ENCODE measurements around the gene SLC28A1. TPM values are rescaled to one million over a fixed set of nuclear protein-coding genes. Genes with fewer than 3 reads are reported as not detected.

SLC28A1 gene, protein sequence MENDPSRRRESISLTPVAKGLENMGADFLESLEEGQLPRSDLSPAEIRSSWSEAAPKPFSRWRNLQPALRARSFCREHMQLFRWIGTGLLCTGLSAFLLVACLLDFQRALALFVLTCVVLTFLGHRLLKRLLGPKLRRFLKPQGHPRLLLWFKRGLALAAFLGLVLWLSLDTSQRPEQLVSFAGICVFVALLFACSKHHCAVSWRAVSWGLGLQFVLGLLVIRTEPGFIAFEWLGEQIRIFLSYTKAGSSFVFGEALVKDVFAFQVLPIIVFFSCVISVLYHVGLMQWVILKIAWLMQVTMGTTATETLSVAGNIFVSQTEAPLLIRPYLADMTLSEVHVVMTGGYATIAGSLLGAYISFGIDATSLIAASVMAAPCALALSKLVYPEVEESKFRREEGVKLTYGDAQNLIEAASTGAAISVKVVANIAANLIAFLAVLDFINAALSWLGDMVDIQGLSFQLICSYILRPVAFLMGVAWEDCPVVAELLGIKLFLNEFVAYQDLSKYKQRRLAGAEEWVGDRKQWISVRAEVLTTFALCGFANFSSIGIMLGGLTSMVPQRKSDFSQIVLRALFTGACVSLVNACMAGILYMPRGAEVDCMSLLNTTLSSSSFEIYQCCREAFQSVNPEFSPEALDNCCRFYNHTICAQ
- not detected in 2 replicates for total RNA-seq (2014; rRNA removed; shearing (Covaris generic))

DNA sequence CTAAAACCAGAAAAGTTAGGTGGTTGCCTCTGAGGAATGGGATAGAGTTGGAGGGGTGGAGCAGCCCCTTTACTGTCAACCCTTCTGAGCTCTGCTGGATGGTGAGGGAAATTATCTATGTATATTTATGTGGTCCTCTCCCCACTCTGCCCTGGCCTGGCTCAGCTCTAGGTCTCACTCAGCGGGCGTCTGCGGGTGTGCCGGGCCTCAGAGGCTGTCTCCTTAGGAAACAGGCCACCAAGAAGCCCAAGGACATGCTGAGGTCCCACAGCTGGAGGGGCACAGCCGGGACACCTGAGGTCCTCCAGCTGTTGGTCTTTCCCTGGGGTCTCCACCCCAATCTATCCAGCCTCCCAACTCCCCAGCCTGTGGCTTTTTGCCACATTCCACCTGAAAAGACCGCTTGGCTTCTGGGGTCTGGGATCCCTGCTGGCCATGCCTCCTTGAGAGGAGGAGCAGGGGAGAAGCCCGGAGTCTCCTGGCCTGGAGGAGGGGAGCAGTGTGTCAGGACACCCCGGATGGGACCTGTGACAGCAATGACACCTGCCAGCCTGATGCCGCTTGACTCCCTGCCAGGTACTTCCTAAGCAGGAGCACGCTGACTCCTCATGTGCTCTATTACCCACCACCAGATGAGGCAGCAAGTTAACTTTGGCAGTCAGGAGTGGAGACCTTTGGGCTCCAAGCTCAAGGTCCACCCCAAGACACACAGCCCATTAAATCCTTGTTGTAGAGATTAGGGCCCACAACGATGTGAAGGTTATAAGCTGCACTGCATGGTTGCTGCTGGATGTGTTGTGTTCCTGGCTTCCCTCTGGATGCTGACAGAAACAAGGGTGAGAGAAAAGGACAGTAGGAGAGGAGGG, at the start of gene SLC28A1:
Gene SLC28A1 (plus strand): TSS at position 747 of the 866 bp plus-strand sequence. CDS start 3,099 bp downstream, outside the sequence.
- no peak for DNase-seq (ENCODE audit: low spot score)

DNA sequence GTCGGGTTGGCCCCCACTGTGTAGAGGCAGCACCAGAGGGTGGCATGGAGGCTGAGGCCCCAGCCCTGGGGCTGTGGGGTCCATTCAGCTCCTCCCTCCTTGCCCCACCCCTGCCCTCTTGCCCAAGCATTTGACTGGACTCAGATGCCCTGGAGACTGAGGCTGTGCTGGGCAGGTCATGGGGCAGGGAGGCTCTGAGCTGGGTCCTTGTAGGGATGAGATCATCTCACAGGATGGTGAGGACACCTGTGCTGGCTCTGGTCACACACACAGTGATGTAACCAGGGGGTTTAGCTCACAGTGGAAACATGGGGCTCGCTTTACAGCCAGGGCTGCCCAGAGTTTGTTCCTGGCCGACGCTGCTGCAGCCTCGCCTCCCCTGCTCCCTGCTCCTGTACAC, 49.5 kb upstream of the SLC28A1 start:
- DNase-seq (ENCODE audit: low spot score) = no peak

DNA sequence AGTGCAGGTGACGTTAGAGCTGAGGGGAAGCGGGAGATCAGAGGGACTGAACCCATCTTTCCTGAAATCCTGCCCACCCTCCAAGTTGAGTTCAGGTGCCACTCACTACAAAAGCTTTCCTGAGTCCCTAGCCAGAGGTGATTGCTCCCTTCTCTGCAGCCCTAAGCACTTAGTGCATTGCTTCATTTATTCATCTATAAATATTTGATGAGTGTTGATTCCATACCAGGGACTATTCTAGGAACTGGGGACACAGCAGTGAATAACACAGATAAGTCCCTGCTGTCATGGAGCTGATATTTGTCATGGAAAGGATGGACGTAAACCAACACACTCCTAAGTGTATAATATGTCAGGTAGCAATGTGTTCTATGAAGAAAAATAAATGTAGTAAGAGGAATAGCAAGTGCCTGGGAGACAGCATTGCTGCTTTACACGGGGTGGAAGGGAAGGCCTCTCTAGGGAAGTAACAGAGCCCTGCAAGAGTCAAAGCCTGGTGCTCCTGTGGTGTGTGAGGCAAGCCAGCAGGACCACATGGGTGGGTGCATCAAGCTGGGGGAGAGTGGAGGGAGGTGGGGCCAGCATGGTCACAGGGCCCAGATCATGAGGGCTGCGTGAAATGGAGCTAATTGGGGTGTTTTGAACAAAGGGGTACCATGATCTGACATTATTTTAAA, 48.7 kb upstream of the SLC28A1 start:
- DNase-seq (ENCODE audit: low spot score) = no peak

DNA sequence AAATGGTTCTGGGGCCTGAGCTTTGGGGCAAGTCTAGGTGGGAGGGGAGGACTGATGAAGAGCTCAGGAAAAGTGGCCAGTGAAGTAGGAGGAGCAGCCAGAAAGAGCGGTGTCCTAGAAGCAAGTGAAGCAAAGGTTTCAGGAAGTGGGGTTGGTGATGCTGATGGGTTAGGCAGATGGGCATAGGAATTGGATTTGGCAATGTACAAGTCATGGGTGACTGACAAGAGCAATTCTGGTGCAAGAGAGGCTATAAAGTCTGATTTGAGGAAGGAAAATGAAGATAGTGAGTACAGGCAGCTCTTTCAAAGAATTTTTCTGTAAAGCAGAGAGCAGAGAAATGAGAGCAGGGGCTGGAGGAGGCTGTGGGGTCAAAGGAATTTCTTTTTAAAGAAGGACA, 47.6 kb upstream of the SLC28A1 start:
- no peak for DNase-seq (ENCODE audit: low spot score)

DNA sequence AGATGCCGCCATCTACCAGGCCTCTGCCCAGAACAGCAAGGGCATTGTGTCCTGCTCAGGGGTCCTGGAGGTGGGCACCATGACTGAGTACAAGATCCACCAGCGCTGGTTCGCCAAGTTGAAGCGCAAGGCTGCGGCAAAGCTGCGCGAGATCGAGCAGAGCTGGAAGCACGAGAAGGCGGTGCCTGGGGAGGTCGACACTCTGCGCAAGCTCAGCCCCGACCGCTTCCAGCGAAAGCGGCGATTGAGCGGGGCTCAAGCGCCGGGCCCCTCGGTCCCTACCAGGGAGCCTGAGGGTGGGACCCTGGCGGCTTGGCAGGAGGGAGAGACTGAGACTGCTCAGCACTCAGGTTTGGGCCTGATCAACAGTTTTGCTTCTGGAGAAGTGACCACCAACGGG, 44.7 kb upstream of the SLC28A1 start:
- no peak for DNase-seq (ENCODE audit: low spot score)

DNA sequence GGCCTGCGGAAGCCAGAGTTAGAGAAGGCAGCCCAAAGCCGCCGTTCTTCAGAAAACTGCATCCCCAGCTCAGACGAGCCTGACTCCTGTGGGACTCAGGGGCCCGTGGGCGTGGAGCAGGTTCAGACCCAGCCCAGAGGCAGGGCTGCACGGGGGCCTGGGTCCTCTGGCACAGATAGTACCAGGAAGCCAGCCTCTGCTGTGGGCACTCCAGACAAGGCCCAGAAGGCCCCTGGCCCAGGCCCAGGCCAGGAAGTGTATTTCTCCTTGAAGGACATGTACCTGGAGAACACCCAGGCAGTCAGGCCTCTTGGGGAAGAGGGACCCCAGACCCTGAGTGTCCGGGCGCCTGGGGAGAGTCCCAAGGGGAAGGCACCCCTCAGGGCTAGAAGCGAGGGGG, 44.2 kb upstream of the SLC28A1 start:
- no peak for DNase-seq (ENCODE audit: low spot score)

DNA sequence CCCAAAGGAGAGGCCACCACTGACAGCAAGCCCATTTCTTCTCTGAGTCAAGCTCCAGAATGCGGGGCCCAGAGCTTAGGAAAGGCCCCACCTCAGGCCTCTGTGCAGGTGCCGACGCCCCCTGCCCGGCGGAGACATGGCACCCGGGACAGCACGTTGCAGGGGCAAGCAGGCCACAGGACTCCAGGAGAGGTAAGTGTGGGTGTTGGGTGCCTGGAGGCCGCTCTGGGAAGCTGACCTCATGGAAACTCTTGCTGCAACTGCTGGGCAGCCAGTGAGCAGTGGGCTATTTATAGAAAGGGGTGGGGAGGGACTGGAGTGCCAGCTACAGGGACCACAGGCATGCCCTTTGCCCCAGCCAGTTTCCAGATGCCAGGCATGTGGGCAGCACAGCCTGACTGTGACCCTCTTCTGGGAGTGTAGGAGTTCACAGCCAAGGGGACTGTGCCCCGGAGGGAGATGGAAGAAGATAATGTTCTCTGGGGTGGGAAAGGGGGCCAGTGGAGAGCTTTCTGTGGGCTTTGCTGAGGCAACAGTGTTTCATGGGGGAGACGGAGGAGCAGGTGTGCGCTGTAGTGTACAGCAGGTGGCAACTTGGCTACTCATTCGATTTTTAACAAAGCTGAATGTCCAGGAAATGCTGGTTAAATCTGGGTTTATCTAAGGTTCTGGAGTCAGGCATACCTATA, 43.6 kb upstream of the SLC28A1 start:
- peak; percentile 80 for DNase-seq (ENCODE audit: low spot score)

DNA sequence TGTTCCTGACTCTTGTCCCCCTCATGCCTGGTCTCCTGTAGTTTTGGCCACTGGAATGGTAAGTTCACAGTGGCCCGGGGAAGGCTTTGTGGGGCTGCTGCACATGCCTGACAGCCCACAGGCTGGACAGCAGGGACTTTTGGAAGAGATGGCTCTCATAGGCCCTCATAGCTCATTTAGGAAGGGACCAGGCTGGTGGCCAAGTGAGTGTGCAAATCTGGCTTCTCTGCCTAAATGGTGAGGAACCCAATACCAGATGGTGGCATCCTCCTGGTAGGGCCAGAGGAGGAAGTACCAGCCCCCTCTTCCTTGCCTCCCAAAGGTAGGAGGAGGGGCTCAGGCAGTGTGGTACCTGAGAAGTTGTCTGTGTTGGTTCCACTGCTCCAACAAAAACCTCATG, 41.7 kb upstream of the SLC28A1 start:
- DNase-seq (ENCODE audit: low spot score) = no peak

DNA sequence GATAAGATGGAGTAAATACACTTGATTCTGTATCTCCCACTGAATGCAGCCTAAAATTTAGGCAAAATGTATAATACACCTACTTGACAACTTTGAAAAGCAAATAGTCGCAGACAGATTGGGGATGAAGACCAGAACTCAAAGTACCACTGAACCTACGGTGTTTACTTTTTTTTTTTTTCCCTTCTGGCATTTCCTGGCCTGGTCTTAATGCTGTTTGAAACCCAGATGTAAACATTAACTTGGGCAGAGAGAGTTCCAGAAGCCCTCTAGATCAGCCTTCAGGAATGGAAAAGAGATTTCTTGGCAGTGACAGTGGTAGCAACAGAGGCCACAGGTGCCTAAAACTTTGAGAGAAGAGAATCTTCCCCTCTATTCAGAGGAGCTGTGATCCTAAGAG, 39.5 kb upstream of the SLC28A1 start:
- no peak for DNase-seq (ENCODE audit: low spot score)

DNA sequence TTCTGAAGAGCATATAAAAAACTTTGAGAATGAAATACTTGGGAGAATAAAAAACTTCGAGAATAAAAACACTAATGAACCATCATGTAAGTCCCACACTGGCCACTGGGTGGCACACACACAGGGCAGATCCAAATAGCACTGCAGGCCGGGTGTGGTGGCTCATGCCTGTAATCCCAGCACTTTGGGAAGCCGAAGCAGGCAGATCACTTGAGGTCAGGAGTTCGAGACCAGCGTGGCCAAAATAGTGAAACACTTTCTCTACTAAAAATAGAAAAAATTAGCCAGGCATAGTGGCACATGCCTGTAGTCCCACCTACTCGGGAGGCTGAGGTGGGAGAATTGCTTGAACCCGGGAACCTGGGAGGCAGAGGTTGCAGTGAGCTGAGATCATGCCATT, 38.8 kb upstream of the SLC28A1 start:
- peak; percentile 41 for DNase-seq (ENCODE audit: low spot score)

DNA sequence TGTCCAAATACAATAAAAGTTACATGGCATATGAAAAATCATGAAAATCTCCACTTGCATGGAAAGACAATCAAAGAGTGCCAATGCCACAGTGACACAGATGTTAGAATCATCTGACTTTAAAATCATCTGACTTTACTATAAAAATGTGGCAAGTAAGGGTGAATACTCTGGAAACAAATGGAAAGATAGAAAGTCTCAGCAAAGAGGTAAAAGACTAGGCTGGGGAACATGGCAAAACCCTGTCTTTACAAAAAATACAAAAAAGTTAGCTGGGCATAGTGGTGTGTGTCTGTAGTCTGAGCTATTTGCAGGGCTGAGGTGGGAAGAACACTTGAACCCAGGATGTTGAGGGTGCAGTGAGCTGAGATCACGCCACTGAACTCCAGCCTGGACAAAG, 38.2 kb upstream of the SLC28A1 start:
- DNase-seq (ENCODE audit: low spot score) = no peak

DNA sequence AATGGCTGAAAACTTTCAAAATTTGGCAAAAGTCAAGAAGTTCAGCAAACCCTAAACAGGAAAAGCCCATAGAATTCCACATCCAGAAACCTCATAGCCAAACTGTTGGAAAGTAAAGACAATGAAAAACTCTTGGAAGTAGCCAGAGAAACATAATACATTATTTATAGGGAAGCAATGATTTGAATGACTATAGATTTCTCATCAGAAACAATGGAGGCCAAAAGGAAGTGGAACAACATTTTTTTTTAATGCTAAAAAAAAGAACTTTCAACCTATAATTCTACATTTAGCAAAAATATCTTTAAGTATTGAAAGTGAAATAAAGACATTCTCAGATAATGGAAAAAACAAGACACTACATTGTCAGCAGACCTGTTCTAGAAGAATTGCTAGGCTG, 37.1 kb upstream of the SLC28A1 start:
- DNase-seq (ENCODE audit: low spot score) = no peak

DNA sequence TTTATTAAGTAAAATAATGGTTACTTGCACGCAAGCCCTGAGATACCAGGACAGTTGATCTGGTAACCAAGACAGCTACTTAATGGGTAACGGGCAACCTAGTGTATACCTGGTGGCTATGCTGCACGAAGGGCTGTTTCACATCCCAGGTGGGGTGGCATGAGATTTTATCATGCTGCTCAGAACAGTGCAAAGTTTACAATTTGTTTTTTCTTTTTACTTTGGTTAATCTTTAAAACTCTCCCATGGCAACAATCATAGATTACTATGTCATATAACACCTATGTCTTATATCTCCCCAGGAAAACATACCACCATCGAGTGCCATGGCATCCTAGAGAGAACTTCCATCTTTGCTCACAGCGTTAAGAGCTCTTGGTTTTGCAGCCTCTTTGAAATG, 32.2 kb upstream of the SLC28A1 start:
- no peak for DNase-seq (ENCODE audit: low spot score)

DNA sequence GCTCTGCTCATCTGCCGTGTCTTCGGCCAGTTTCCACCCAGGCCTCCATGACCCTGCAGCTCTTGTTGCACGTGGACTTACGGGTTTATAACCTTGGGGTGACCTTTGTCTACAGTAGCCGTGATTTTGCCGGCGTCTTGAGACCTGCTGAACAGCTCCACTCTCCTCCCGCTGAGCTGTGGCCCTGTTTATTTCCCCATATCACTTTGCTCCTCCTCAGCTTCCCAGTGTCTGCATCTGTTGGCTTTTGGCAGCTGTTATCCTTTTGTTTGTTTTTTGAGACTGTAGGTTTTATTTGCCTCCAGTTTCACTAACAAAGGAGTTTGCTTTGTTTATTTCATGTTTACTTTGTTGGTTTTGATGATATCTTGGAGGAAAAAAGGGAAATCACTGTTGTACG, 29.3 kb upstream of the SLC28A1 start:
- DNase-seq (ENCODE audit: low spot score) = no peak

DNA sequence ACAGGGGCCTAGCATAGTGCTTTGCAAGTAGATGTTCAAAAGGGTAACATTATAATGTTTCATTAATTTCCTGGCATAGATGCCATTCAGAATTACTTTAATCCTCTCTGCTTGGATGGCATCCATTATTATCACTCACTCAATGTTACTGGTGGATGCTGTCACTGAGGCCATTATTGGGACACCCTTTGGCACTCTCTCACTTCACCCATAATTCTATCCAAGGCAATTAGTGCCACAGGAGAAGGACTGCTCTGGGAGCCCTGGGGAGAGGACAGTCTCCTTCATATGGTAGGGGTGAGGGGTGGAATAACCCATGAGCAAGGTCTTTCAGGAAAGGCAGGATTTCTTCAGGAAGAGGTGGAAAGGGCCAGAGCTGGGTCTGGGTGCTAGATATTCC, 28.7 kb upstream of the SLC28A1 start:
- no peak for DNase-seq (ENCODE audit: low spot score)

DNA sequence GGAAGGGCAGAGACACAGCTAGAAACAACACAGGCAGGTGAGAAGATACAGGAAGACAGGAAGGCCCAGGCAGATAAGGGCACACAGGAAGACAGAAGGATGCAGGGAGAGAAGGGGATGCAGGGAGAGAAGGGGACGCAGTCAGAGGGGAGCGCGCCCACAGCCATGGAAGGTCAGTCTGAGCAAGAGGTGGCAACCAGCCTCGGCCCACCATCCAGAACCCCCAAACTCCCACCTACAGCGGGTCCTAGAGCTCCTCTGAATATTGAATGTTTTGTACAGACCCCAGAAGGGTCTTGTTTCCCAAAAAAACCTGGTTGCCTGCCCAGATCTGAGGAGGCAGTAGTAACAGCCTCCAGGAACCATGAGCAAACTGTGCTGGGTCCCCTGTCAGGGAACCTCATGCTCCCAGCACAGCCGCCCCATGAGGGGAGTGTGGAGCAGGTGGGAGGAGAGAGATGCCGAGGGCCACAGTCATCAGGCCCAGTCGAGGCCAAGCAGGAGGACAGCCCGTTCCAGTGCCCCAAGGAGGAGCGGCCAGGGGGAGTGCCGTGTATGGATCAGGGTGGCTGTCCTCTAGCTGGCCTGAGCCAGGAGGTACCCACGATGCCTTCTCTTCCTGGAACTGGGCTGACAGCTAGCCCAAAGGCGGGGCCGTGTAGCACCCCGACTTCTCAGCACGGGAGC, 27.6 kb upstream of the SLC28A1 start:
- no peak for DNase-seq (ENCODE audit: low spot score)

DNA sequence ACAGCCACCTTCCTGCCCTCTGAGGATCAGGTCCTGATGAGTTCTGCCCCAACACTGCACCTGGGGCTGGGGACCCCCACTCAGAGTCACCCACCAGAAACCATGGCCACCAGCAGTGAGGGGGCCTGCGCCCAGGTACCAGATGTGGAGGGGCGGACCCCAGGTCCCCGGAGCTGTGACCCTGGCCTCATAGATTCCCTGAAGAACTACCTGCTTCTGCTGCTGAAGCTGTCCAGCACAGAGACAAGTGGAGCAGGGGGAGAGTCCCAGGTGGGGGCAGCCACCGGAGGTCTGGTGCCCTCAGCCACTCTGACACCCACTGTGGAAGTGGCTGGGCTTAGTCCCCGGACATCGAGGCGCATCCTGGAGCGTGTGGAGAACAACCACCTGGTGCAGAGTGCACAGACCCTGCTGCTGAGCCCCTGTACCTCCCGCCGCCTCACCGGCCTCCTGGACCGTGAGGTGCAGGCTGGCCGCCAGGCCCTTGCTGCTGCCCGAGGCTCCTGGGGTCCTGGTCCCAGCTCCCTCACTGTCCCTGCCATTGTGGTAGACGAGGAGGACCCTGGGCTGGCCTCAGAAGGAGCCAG, 27.0 kb upstream of the SLC28A1 start:
- DNase-seq (ENCODE audit: low spot score) = no peak

DNA sequence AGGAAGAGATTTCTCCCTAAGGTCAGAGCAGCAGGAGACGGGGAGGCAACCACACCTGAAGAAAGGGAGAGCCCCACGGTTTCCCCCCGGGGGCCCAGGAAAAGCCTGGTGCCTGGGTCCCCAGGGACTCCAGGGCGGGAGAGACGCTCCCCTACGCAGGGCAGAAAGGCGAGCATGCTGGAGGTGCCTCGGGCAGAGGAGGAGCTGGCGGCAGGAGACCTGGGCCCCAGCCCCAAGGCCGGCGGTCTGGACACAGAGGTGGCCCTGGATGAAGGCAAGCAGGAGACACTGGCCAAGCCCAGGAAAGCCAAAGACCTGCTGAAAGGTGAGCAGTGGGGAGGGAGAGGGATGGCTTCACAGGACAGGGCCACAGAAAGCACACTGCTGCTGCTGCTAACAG, 26.2 kb upstream of the SLC28A1 start:
- DNase-seq (ENCODE audit: low spot score) = no peak

DNA sequence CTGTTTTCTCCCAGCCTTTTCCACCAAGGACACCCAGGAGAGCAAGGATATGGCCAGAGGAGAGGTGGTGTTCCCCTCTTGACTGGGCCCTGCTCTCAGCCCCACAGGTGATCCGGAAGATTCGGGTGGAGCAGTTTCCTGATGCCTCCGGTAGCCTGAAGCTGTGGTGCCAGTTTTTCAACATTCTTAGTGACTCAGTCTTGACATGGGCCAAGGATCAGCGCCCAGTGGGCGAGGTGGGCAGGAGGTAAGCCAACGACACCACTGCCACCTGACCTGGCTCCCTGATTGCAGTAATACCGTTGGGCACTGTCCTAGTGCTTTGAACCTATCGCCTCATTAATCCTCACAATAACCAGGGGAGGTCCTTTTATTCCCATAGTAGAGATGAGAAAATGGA, 25.3 kb upstream of the SLC28A1 start:
- no peak for DNase-seq (ENCODE audit: low spot score)

DNA sequence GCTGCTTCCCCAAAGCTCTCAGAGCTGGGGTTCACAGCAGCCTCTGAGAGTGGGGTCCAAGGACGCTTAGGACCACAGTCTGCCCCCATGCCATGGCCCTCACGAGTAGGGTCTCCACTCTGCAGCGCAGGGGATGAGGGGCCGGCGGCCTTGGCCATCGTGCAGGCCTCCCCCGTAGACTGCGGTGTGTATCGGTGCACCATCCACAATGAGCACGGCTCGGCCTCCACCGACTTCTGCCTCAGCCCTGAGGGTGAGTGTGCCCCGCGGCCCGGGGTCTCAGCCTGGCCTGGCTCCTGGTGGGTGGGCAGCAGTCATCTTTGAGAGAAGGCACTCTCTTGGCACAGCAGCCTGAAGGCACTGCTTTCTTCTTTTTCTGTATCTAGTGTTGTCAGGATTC, 24.8 kb upstream of the SLC28A1 start:
- no peak for DNase-seq (ENCODE audit: low spot score)

Measured in A172 (cell line).